ENCODE results near the gene LCNL1.

LCNL1 gene

GRCh38 chr9:136947028-136947891 lies 35.5 kb upstream of the LCNL1 start:
- no peak for DNase-seq (ENCODE audit: low read depth in 2 of 2)

- DNase-seq (ENCODE audit: low read depth in 2 of 2), result no peak
Observed at GRCh38 chr9:136947955-136948510, 34.8 kb upstream of the LCNL1 start.

GRCh38 chr9:136949239-136949816 lies 33.5 kb upstream of the LCNL1 start:
- DNase-seq (ENCODE audit: low read depth in 2 of 2), result no peak

GRCh38 chr9:136949817-136950655 lies 32.8 kb upstream of the LCNL1 start:
- DNase-seq (ENCODE audit: low read depth in 2 of 2), result peak; percentile 91 to 95

GRCh38 chr9:136950656-136951276 lies 32.0 kb upstream of the LCNL1 start:
- no peak for DNase-seq (ENCODE audit: low read depth in 2 of 2)

GRCh38 chr9:136951541-136952320 lies 31.1 kb upstream of the LCNL1 start, which contains the start of gene LCN12:
Gene LCN12 (plus strand): TSS chr9:136952273. CDS start chr9:136952328, 55 bp downstream.
- no peak for DNase-seq (ENCODE audit: low read depth in 2 of 2)

- DNase-seq (ENCODE audit: low read depth in 2 of 2), result no peak
Observed at GRCh38 chr9:136952321-136952850, 30.4 kb upstream of the LCNL1 start.

- DNase-seq (ENCODE audit: low read depth in 2 of 2), result no peak
Observed at GRCh38 chr9:136952876-136953770, 29.7 kb upstream of the LCNL1 start.

GRCh38 chr9:136953771-136954269 lies 29.0 kb upstream of the LCNL1 start:
- no peak for DNase-seq (ENCODE audit: low read depth in 2 of 2)

GRCh38 chr9:136954270-136955083 lies 28.3 kb upstream of the LCNL1 start:
- no peak for DNase-seq (ENCODE audit: low read depth in 2 of 2)

- no peak for DNase-seq (ENCODE audit: low read depth in 2 of 2)
Observed at GRCh38 chr9:136955202-136955942, 27.4 kb upstream of the LCNL1 start.

GRCh38 chr9:136955943-136956335 lies 26.9 kb upstream of the LCNL1 start:
- DNase-seq (ENCODE audit: low read depth in 2 of 2), result no peak

GRCh38 chr9:136956604-136957003 lies 26.2 kb upstream of the LCNL1 start:
- DNase-seq (ENCODE audit: low read depth in 2 of 2), result no peak

- DNase-seq (ENCODE audit: low read depth in 2 of 2), result no peak
Observed at GRCh38 chr9:136957461-136957860, 25.3 kb upstream of the LCNL1 start.

- no peak for DNase-seq (ENCODE audit: low read depth in 2 of 2)
Observed at GRCh38 chr9:136957901-136958300, 24.9 kb upstream of the LCNL1 start.

GRCh38 chr9:136958473-136958872 lies 24.3 kb upstream of the LCNL1 start:
- DNase-seq (ENCODE audit: low read depth in 2 of 2), result no peak
